GM23248 (cell line): Measurements from ENCODE around the gene JSRP1.

Experiments
- EZH2 ChIP-seq: fragments of 200-600 bp; sonication (generic); IDR thresholded peaks from 2 replicates; pipeline ENCODE4 v1.6.1; 2018; ENCODE audit warnings: antibody characterized with exemption, mild to moderate bottlenecking; ENCODE audit not compliant: insufficient read depth, poor library complexity, severe bottlenecking
- EZH2phosphoT487 ChIP-seq: fragments of 200-600 bp; sonication (generic); IDR thresholded peaks from 2 replicates; pipeline ENCODE4 v1.6.1; 2018; ENCODE audit warnings: antibody characterized with exemption, moderate library complexity, mild to moderate bottlenecking, low read depth; ENCODE audit not compliant: insufficient read depth

GRCh38 chr19:2221250-2221831 lies 34.9 kb downstream of the JSRP1 start:
- TF ChIP-seq EZH2 = no peak
- TF ChIP-seq EZH2phosphoT487 = no peak
